NCI-H774 (cell line): ENCODE measurements around the gene ZFYVE28.
"Not testable (repeated sequence)": the region's sequence is repeated elsewhere in the genome, so short reads cannot be mapped to it uniquely, and the experiment has no call there.

Experiments
- DNase-seq: peaks from one replicate; lab custom pipeline; 2025; lab: John Stamatoyannopoulos, UW

ZFYVE28 gene

DNA sequence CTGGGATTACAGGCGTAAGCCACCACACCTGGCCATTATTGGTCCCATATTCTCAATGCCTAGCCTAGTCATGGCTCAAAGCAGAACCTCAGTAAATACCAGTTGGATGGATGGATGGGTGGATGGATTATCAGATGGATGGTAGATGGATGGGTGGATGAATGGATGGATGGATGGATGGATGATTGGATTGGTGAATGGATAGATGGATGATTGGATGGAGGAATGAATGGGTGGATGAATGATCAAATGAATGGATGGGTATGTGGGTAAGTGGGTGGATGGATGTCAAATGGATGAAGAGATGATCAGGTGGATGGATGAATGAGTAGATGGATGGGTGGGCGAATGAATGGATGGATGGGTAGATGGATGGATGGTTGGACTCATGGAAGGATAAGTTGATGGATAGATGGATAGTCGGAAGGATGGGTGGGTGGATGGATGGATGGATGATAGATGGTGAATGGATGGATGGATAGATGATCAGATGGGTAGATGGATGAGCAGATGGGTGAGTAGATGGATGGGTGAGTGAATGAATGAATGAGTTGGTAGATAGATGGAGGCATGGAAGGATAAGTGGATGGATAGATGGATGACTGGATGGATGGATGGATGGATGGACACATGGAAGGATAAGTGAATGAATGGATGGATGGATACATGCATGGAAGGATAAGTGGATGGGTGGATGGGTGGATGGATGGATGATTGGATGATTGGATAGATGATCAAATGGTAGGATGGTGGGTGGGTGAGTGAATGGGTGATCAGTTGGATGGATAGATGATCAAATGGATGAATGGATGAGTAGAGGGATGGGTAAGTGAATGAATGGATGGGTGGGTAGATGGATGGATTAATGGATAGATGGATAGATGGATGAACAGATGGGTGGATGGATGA is 28.5 kb upstream of the ZFYVE28 start:
- no peak for DNase-seq

DNA sequence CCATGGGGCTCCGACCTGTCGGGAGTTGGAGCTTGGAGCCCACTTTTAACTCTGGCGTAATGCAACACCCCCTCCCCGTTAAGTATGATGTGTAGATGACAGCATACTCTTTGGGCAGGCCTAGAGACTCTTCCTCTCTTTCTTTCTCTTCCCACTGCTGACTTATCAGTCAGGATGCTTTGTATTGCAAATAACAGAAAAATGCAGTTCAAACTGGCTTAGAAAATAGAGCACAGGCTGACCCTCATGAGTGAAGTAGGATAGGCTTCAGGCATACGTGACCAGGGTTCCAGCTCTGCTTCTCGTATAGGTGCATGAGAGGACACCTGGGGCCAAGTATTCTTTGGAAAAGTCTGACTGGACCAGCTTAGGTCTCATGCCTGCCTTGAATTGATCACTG is 27.1 kb upstream of the ZFYVE28 start:
- no peak for DNase-seq

DNA sequence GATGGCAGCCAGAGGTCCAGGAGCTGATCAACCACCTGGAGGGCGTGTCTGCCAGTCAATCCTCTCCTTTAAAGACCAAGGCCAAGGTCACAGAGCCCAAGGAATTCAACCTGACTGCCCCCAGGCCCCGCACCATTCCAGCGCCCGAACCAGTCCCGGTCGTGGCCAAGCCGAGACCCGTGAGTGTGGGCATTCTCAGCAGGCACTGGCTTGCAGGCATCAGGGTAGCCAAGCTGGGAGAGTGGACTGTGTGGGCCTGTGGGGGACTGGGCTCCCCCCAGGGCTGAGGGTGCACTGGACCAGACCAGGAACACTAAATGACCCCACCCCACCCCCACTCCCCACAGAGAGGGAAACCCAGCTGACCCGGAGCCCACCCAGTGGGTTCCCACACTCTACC is 26.7 kb upstream of the ZFYVE28 start:
- DNase-seq = no peak

GRCh38 chr4:2443956-2444740 is 25.7 kb upstream of the ZFYVE28 start:
- DNase-seq = no peak

DNA sequence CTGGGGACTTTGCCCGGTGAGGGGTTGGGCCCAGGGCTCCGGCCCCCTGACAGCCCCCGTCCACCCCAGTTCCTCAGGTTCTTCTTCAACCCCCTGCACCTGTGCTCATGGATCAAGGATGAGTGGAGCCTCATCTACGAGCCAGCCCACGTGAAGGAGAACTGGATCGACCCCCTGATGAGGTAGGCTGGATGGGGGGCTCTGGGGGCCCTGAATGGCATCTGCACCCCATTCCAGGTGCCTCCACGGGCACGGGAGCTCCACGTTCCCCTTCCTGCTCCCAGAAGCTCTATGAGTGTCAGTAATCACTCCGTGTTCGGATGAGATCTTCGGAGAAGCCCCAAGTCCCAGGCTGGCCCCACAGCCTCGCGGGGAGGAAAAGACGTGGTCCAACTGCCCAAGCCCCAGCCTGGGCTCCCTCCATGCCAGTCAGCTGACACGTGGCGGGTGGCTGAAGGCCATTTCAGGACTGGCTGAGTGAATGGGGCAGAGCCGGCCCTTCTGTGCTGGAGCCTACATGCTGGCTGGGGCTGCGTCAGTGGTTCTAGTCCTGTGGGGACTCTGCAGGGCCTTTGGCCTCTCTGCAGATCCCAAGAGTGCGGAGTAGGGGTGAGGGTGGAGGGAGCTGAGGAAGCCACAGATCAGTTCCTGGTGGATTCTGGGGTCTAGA is 24.8 kb upstream of the ZFYVE28 start:
- DNase-seq = no peak

DNA sequence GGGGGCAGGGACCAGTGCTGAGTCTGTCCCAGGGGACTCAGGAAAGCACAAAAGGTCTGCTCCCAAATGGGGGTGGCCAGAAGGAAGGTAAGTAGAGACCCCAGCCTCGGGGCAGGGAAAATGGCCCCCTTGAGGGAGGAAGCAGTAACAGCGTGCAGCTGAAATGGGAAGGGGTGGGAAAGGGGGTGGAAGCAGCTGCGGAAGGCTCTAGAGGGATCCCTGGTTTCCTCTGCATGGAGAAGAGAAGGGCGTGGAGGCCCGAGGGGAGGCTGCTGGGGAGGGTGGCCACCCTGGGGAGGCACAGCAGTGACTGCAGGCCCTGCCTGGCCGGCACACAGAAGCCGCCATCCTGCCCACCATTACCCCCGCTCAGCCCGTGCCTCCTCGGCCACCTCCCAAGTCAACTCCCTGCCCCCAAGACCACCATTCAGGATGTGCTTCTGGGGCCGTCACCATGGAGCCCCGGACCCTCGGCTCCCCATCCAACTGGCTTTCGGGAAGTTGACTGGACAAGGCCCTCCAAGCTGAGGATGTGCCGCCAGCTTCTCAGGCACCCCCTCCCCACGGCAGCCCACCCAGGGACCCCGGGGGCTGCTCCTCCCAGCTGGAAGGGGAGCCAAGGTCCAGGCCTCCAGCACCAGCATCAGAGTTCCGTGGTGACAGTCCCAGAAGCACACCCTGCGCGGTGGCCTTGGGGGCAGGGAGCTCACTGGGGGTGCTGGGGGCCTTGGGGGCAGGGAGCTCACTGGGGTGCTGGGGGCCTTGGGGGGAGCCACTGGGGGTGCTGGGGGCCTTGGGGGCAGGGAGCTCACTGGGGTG is 23.9 kb upstream of the ZFYVE28 start:
- no peak for DNase-seq

GRCh38 chr4:2441393-2442174 is 23.1 kb upstream of the ZFYVE28 start:
- DNase-seq = peak; percentile 31

- no peak for DNase-seq
Measured at GRCh38 chr4:2438822-2439718, 20.6 kb upstream of the ZFYVE28 start.

DNA sequence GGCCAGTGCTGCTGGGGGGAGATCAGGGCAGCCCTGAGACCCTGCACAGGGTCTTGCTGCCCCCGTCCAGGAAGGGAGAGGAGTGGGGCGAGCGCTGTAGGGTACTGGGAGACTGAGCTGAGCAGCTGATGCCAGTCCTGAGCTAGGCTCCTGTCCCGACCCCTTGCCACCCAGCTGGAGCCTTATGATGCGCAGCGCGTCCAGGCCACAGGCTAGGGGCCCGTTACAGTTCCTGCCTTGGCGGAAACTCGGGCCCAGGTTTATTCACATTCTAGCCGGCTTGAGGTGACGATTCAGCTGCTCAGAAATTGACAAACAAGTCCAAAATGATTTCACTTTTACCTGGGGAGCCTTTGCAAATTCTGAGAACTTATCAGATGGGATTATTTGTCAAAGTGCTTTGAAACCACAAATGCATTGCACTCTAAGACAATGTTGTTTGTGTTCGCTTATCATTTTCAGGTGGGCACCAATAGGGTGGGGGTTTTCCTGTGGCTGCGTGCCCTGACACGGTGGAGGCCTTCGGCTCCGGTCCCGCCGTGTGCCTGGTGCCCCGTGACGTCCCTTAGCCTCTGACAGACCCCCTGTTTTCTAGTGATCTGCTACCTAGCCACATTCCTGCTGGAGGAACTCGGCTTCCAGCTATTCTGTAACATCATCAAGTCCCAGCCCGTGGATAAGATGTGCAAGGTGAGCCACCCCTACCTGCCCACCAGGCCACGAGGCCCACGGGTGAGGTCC is 19.2 kb upstream of the ZFYVE28 start:
- no peak for DNase-seq

GRCh38 chr4:2436761-2437474 is 18.5 kb upstream of the ZFYVE28 start:
- DNase-seq = no peak

DNA sequence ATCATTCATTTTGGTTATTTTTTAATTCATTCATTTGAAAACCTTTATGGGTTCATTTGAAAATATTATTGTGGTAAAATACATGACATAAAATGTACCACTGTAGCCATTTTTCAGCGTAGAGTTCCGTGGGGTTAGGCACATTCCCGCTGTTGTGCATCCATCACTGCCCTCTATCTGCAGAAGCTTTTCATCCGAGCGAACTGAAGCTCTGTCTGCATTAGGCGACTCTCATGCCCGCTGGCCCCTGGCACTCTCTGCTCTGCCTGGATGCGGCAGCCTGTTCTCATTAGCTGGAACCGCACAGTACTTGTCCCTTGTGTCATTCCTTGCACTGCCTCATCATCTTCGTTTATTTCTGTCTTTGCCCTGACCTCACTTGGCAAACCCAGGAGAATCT is 17.9 kb upstream of the ZFYVE28 start:
- DNase-seq = no peak

DNA sequence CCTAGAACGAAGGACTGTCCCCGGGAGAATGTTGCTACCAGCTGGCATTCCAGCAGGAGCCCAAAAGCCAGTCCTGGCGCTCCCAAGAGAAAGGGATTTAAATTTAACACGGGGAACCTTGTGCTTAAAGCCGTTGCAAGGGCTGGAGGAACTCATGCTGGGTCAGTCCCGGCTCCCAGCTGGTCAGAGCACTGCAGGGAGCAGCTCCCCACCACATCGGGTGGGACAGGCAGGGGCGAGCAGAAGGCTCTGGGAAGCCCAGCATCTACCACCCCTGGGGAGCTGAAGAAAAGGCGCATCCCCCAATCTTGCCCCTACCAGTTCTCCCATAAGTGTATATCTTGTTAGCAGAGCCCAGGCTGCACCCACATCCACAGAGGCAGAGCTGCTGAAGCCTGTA is 16.0 kb upstream of the ZFYVE28 start:
- no peak for DNase-seq

GRCh38 chr4:2433609-2434350 is 15.3 kb upstream of the ZFYVE28 start:
- DNase-seq = no peak

GRCh38 chr4:2432991-2433530 is 14.6 kb upstream of the ZFYVE28 start:
- DNase-seq = no peak

GRCh38 chr4:2432004-2432403 is 13.6 kb upstream of the ZFYVE28 start:
- no peak for DNase-seq

DNA sequence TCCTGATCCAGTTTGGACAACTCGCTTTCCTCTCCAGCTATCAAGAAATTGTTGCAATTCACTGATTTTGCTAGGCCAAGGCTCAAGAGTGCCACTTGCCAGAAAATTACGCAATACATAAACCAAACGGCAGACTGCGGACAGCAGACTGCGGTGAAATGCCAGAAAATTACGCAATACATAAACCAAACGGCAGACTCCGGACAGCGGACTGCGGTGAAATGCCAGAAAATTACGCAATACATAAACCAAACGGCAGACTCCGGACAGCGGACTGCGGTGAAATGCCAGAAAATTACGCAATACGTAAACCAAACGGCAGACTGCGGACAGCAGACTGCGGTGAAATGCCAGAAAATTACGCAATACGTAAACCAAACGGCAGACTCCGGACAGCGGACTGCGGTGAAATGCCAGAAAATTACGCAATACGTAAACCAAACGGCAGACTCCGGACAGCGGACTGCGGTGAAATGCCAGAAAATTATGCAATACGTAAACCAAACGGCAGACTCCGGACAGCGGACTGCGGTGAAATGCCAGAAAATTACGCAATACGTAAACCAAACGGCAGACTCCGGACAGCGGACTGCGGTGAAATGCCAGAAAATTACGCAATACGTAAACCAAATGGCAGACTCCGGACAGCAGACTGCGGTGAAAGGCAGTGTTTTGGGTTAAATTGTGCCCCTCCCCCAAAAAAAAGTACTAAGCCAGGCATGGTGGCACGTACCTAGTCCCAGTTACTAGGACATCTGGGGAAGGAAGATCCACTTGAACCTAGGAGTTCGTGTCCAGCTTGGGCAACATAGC is 11.7 kb upstream of the ZFYVE28 start:
- DNase-seq = not testable (repeated sequence)
